Islet precursor cell (in vitro differentiated cells): Measurements from ENCODE around the gene ZSCAN4.
A peak's percentile ranks its signal among the peaks of the same experiment; 100 is the strongest.

Experiments
- DNase-seq: peaks from one replicate; pipeline ENCODE4 v3.0.0-alpha.2; 2018

Gene ZSCAN4

DNA sequence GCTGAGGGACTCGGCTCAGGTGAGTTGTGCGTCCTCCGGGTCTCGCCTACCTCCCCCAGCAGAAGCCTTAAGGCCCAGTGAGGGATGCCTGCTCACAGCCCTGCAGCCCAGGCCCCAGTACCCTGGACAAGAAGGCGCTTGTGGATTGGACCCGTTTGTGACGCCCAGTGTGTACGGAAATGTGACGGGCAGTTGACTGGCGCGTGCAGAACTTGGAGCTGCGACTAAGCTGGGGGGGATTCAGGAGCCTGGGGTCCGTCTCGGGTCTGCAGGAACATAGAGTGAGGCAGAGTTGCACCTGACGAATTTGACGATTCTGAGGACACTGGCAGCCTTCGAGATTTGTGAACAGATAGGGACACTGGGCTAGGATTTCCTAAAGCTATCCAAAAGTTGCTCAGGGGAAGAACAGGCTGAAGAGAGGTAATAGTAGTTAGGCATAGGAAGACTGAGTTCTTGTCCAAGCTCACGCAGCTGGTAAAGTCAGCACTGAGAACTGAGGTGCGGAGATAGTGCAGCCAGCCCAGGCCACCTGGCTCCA lies 13.6 kb downstream of the ZSCAN4 start:
- DNase-seq = no peak

DNA sequence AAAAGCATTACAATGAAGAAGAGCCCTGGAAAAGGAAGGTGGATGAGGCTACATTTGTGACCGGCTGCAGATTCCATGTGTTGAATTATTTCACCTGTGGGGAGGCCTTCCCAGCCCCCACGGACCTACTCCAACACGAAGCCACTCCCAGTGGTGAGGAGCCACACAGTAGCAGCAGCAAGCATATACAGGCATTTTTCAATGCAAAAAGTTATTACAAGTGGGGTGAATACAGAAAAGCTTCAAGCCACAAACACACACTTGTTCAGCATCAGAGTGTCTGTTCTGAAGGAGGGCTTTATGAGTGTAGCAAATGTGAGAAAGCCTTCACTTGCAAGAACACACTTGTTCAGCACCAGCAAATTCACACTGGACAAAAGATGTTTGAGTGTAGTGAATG lies 18.0 kb downstream of the ZSCAN4 start:
- DNase-seq = no peak

GRCh38 chr19:57687363-57688010 lies 18.8 kb downstream of the ZSCAN4 start:
- peak; percentile 3 for DNase-seq

DNA sequence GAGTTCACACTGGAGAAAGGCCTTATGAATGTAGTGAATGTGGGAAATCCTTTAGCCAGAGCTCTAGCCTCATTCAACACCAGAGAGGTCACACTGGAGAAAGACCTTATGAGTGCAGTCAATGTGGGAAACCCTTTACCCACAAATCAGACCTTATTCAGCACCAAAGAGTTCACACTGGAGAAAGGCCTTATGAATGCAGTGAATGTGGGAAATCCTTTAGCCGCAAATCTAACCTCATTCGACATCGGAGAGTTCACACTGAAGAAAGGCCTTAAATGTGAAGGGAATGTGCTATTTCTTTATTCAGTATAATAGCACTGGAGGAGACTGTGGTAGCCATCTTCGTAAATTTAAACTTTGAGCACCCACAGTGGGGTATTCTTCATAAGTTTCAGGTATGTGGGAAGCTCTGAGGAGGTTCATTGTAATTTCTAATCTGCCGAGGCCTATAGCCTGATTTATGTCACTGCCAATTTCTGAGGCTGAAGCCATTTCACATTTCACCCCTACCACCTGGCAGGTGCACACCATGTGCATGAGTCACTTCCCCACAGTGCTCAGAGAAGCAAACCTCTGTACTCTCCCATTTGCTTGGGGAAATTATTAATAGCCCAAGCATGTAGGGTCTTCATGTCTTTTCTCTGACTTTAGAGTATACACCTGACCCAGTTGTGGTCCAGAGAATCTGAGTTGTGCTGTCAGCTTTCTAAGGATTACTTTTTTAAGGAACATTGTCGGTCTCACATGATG lies 19.5 kb downstream of the ZSCAN4 start:
- DNase-seq = peak; percentile 1

GRCh38 chr19:57689750-57690149 lies 21.0 kb downstream of the ZSCAN4 start:
- peak; percentile 19 for DNase-seq

DNA sequence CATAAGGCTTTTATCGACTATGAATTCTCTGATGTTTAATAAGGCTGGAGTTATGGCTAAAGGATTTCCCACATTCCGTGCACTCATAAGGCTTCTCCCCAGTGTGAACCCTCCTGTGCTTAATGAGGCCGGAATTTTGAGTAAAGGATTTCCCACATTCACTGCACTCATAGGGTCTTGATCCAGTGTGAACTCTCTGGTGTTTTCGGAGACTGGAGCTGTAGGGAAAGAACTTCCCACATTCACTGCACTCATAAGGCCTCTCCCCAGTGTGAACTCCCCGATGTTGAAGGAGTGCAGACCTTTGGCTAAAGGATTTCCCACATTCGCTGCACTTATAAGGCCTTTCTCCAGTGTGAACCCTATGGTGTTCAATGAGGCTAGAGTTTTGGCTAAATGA lies 32.9 kb downstream of the ZSCAN4 start:
- no peak for DNase-seq

GRCh38 chr19:57706346-57706745 lies 37.6 kb downstream of the ZSCAN4 start:
- DNase-seq = no peak

DNA sequence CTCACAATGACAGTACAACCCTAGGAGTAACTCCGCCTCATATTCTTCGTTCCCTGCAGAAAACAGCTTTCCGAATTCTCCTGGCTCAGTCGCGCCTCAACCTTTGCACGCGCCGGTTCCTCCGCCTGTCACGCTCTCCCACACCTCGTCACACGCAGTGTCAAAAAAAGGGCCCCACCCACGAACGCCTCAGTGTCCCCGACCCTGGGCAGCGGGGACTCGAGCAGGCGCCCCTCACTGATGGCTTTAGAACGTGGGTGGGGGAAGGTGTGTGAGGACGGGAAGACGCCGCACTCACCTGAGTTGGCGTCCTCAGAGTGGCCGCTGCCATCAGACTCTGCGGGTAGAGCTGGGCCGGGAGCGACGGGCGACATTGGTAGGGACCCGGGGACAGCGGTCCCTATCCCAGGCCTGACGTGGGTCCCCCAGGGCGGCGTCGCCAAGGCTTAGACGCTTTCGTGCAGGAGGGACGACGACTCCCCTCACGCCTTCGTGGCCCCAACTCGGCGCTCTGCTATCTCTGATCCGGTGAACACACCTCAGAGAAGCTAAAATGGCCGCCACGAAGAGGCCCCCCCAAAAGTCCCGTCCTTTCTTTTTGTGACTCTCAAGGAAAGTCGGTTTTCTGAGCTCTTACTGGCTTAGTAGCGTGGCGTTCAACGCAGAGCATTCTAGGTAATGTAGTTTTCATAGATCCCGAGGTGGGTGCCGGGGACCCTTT lies 40.1 kb downstream of the ZSCAN4 start, which contains the start of gene ZNF154:
Gene ZNF154 (minus strand): TSS at position 564 of the 721 bp plus-strand sequence. CDS start 233 bp downstream, at position 331.
- DNase-seq = peak; percentile 89

DNA sequence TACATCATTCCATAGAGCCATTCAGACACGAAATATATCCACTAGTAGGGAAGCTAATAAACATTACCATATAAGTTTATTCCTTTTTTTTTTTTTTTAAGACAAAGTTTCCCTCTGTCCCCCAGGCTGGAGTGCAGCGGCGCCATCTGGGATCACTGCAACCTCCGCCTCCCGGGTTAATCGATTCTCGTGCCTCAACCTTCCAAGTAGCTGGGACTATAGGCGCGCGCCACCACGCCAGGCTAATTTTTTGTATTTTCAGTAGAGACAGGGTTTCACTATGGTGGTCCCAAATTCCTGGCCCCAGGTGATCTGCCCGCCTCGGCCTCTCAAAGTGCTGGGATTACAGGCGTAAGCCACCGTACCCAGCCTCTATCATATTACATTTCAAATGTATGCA lies 40.9 kb downstream of the ZSCAN4 start:
- DNase-seq = peak; percentile 34

- DNase-seq = no peak
Measured at GRCh38 chr19:57712222-57712621, 43.5 kb downstream of the ZSCAN4 start.

DNA sequence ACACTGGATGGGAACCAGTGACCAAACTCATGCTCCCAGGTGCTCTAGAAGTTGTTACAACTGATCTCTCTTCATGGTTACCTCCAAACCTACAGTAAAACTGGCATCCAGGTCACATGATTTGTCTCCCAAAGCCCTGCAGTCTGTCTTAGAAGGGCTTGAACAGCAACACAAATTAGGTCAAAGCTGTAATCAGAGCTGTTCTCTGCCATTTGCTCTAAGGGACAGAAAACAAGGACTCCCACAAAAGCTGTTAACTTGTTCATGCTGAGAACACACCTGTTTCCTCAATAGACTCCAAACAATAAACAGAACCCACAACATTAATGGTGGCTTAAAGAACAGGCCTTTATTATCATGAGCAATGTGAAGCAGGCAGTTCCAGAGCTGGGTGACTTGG lies 50.7 kb downstream of the ZSCAN4 start:
- DNase-seq = peak; percentile 3

DNA sequence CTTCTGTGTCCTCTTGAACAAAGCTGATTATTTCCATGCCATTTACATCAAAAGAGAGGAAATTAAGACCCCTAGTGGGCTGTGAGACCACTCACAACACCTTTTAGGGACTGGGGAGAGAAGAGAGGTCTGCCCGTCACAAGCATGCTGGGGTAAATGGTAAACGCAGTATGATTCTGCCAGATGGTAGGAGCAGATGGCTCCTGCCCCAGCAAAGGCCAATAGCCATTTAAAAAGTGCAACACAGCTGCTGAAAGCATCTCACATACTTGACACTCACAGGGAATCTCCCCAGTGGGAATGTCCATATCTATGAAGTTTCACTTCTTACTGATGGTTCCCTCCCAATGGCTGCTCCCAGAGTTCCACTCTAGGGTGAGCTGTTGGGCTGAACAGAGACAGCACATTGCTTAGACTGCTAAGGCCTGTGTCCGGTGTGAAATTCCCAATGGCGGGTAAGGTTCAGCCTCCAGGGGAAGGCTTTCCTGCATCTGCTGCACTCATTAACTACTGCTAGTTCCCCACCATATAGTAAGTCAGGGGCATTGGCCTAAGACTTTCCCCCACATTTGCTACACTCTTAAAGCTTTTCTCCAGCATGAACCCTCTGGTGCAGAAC lies 51.3 kb downstream of the ZSCAN4 start:
- DNase-seq = peak; percentile 13

- DNase-seq = no peak
Measured at GRCh38 chr19:57720878-57721277, 52.1 kb downstream of the ZSCAN4 start.
